HepG2 (cell line): ENCODE data around the gene ASTN2. TPM values are rescaled to one million over a fixed set of nuclear protein-coding genes. Genes with fewer than 3 reads are reported as not detected.

Experiments used
- ATAC-seq: fragments of 200-7000 bp; cut with Tn5 transposase; 3 replicates; pipeline ENCODE4 v1.9.1; 2020; ENCODE audit warnings: mild to moderate bottlenecking, moderate library complexity
- BruUV-seq: library from RNA; stranded (reverse); fragments of 400-500 nt; replicated peaks from 2 replicates; lab custom pipeline; 2021; lab: Mats Ljungman, UMichigan
- CTCF ChIA-PET: fragments of 300-600 bp; formaldehyde crosslinking; extraction: SDS; loops from one replicate; lab custom pipeline; 2021; ENCODE audit warnings: low total read pairs, inconsistent platforms, low intra/inter-chr PET ratio; lab: Yijun Ruan, JAX
- POLR2A ChIA-PET: fragments of 350-600 bp; sonication (Branson Sonifier 250); formaldehyde crosslinking; loops from one replicate; lab custom pipeline; 2020; ENCODE audit warnings: antibody characterized with exemption, inconsistent platforms; lab: Yijun Ruan, JAX
- DNase-seq: peaks from one replicate; pipeline ENCODE4 v3.0.0-alpha.2; 2015; ENCODE audit warnings: low spot score
- FAIRE-seq: peaks from 3 replicates; lab custom pipeline; 2011; peaks lifted over from hg19 to GRCh38; lab: Jason Lieb, UNC
- H2AFZ ChIP-seq: one replicate; pipeline ENCODE4 v1.6.1; 2011; ENCODE audit warnings: low read length, inconsistent platforms
- H3K27ac ChIP-seq: fragments of 300-600 bp; 3 replicates; pipeline ENCODE4 v1.8.0; 2011; ENCODE audit warnings: mixed run types, mild to moderate bottlenecking, mixed read lengths, low read length, inconsistent platforms; ENCODE audit not compliant: insufficient read depth; ENCODE audit errors: extremely low read length
- H3K27me3 ChIP-seq, 2 experiments: fragments of 200-600 bp in 1 of 2; 2 replicates in 1 of 2; 3 replicates in 1 of 2; pipeline versions ENCODE4 v1.6.0 to v1.8.0; 2011; ENCODE audit warnings: low read length in 2 of 2, mild to moderate bottlenecking in 2 of 2, moderate library complexity in 2 of 2, inconsistent platforms in 1 of 2; ENCODE audit not compliant: insufficient read depth in 2 of 2, control insufficient read depth in 1 of 2
- H3K36me3 ChIP-seq, 2 experiments: fragments of 200-600 bp in 1 of 2; replicated peaks in 1 of 2; 2 replicates in 1 of 2; 3 replicates in 1 of 2; pipeline versions ENCODE4 v1.5.1 to v1.8.0; 2011; ENCODE audit warnings: low read length in 2 of 2, inconsistent platforms in 1 of 2; ENCODE audit not compliant: insufficient read depth in 2 of 2, control insufficient read depth in 1 of 2
- H3K4me1 ChIP-seq: 2 replicates; pipeline ENCODE4 v1.5.1; 2012; ENCODE audit warnings: low read length, inconsistent platforms; ENCODE audit not compliant: insufficient read depth
- H3K4me2 ChIP-seq: 2 replicates; pipeline ENCODE4 v1.6.0; 2011; ENCODE audit warnings: low read depth, low read length, inconsistent platforms
- H3K4me3 ChIP-seq, 3 experiments: fragments of 200-600 bp in 1 of 3; sonication (generic), shearing (Covaris generic) in 1 of 3; replicated peaks in 1 of 3; 2 replicates each; pipeline ENCODE4 v1.5.1; 2011 to 2016; ENCODE audit warnings: low read length in 3 of 3, inconsistent platforms in 2 of 3, low read depth in 2 of 3, mild to moderate bottlenecking in 2 of 3, control low read depth in 1 of 3, mixed read lengths in 1 of 3; ENCODE audit not compliant: insufficient read depth in 1 of 3
- H3K79me2 ChIP-seq: one replicate; pipeline ENCODE4 v1.6.1; 2011; ENCODE audit warnings: low read length, inconsistent platforms; ENCODE audit not compliant: insufficient read depth
- H3K9ac ChIP-seq: 2 replicates; pipeline ENCODE4 v1.6.0; 2011; ENCODE audit warnings: mild to moderate bottlenecking, low read depth, low read length, inconsistent platforms; ENCODE audit not compliant: insufficient read depth
- H3K9me3 ChIP-seq: 2 replicates; pipeline ENCODE4 v1.5.1; 2012; ENCODE audit warnings: mild to moderate bottlenecking, low read length
- H4K20me1 ChIP-seq: 2 replicates; pipeline ENCODE4 v1.6.0; 2011; ENCODE audit warnings: inconsistent platforms, mild to moderate bottlenecking, low read length, moderate library complexity; ENCODE audit not compliant: insufficient read depth
- BATF2 ChIP-seq: sonication (generic); formaldehyde crosslinking; IDR thresholded peaks from 2 replicates; pipeline ENCODE4 v1.8.0; 2022; ENCODE audit warnings: mild to moderate bottlenecking, missing genetic modification reagents, moderate library complexity
- ETV6 ChIP-seq: sonication (generic); formaldehyde crosslinking; conservative IDR thresholded peaks from 2 replicates; pipeline ENCODE4 v1.4.0; 2020; ENCODE audit warnings: missing genetic modification reagents
- GMEB2 ChIP-seq: IDR thresholded peaks from 2 replicates; pipeline ENCODE4 v1.6.1; 2016; ENCODE audit warnings: missing biosample characterization, missing genetic modification reagents, low read depth
- HDAC6 ChIP-seq: fragments of 200-600 bp; sonication (generic); IDR thresholded peaks from 2 replicates; pipeline ENCODE4 v1.7.0; 2017; ENCODE audit warnings: mild to moderate bottlenecking, antibody characterized with exemption, low read length, low read depth
- PHF5A ChIP-seq: IDR thresholded peaks from one replicate; pipeline ENCODE4 v1.6.1; 2018; ENCODE audit warnings: low read depth, missing genetic modification reagents; ENCODE audit not compliant: unreplicated experiment
- SATB2 ChIP-seq: sonication (generic); formaldehyde crosslinking; IDR thresholded peaks from 2 replicates; pipeline ENCODE4 v1.5.0; 2020; ENCODE audit warnings: missing genetic modification reagents
- TARDBP ChIP-seq: sonication (generic); formaldehyde crosslinking; IDR thresholded peaks from 2 replicates; pipeline ENCODE4 v1.8.0; 2022; ENCODE audit warnings: mild to moderate bottlenecking, missing genetic modification reagents
- TBX2 ChIP-seq: sonication (generic); formaldehyde crosslinking; IDR thresholded peaks from 2 replicates; pipeline ENCODE4 v1.5.0; 2020; ENCODE audit warnings: missing genetic modification reagents, mild to moderate bottlenecking, borderline replicate concordance
- ZBTB7A ChIP-seq: sonication (generic); formaldehyde crosslinking; IDR thresholded peaks from 2 replicates; pipeline ENCODE4 v1.8.0; 2022; ENCODE audit warnings: mild to moderate bottlenecking, missing genetic modification reagents
- ZNF160 ChIP-seq: sonication (generic); formaldehyde crosslinking; IDR thresholded peaks from 2 replicates; pipeline ENCODE4 v1.8.0; 2022; ENCODE audit warnings: mild to moderate bottlenecking, inconsistent platforms, missing genetic modification reagents
- ZNF747 ChIP-seq: sonication (generic); formaldehyde crosslinking; IDR thresholded peaks from 2 replicates; pipeline ENCODE4 v1.8.1; 2023; ENCODE audit warnings: missing genetic modification reagents, mild to moderate bottlenecking, borderline replicate concordance
- WGBS: methylation state at CpG from one replicate; pipeline ENCODE4 v1.1.6; 2017; ENCODE audit warnings: low lambda C conversion rate; 5-methylcytosine and 5-hydroxymethylcytosine counted together
- in situ Hi-C: cut with HindIII; loops from 2 replicates; pipeline ENCODE4 v1.10.0; 2017; ENCODE audit warnings: low pct_unique_long_range_greater_than_20kb; ENCODE audit not compliant: extremely low pct_ligation_motif_present
- intact Hi-C: fragments of 100-400 bp; cut with micrococcal nuclease; formaldehyde crosslinking; loops from one replicate; pipeline ENCODE4 v1.10.0; 2022; ENCODE audit not compliant: unreplicated experiment
- polyA plus RNA-seq, 8 experiments: library from polyadenylated mRNA; depleted of rRNA in 3 of 8; stranded (reverse) in 7 of 8; unstranded in 1 of 8; fragments of >200 nt; fragmentation: Illumina TruSeq in 4 of 8; extraction: Trizol in 4 of 8; gene quantifications; 2 replicates each; pipeline versions ENCODE4 v1.2.1 to v1.2.3, GENCODE V29; 2011 to 2016; ENCODE audit warnings: low read depth in 4 of 8, missing spikeins in 1 of 8, mixed read lengths in 1 of 8; ENCODE audit not compliant: insufficient read depth in 1 of 8
- total RNA-seq, 5 experiments: library from RNA; depleted of rRNA; stranded (reverse); fragments of >200 nt; fragmentation: Illumina TruSeq; extraction: Trizol; gene quantifications; 2 replicates each; pipeline ENCODE4 v1.2.3, GENCODE V29; 2016; ENCODE audit warnings: low read depth in 1 of 5
- TF ChIP-seq, protein P1 (sequence below): sonication (generic); IDR thresholded peaks from 2 replicates; pipeline ENCODE4 v1.6.1; 2016; ENCODE audit warnings: low read depth, borderline replicate concordance
- TF ChIP-seq, protein P2 (sequence below): IDR thresholded peaks from 2 replicates; pipeline ENCODE4 v1.6.1; 2016; ENCODE audit warnings: missing compliant biosample characterization, missing genetic modification reagents, borderline replicate concordance

The ASTN2 gene
- total and polyA plus RNA-seq, 2 of the 13 experiments (the other 11 are each of a cell fraction or from before 2014, with no cell fraction given): 5.2 to 13.5 TPM

DNA sequence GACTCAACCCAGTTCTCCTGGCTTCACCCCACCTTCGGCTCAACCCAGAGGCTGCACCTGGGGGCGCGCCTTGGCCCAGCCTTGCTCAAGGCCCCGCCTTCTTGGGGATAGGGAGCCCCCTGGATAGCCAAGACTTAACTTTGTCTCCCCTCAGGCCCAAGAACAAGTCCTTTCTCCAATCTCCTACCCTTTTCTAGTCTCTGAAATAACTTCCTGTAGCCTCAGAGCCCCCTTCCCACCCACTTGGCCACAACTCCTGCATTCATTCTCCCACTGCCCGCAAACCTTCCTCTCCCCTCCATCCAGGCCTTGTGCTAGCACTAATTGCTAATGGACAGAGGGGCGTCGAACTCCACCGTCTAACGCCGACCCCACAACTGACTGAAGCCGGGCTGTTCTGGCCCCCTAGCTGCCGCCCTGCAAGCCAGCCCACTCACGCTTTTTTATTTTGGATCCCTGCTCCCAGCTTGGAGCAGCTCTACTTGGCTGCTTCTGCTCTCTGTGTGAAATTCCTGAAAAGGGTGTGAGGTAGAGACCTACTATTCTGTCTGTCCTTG lies 579 bp upstream of the ASTN2 start:
- CTCF ChIA-PET: no interaction called here
- FAIRE-seq (no peak), ATAC-seq (no peak), DNase-seq (no peak)
- no peaks in the 10 kb centered on the region for H3K9me3 ChIP-seq
- no peak overlapping the region for H2AFZ ChIP-seq
- H3K4me2 ChIP-seq: no peak overlapping the region
- 28% methylated on average over 13 of the region's 13 CpGs for WGBS
- BruUV-seq: no TSS peak
- peaks cover 4 to 36% of the 10 kb centered on the region in 2 experiments; a peak in 4 of 5 replicates for H3K27me3 ChIP-seq
- no peaks in the 10 kb centered on the region for H3K4me1 ChIP-seq
- intact Hi-C loops (no loop called here), in situ Hi-C loops (loop anchor here (25.0 kb wide), 1 partner anchor 678 kb away; no protein-coding TSS in a partner anchor)
- no peak overlapping the region for H3K27ac ChIP-seq
- no peaks in the 10 kb centered on the region for H3K36me3 ChIP-seq
- H3K4me3 ChIP-seq: no peak overlapping the region
- POLR2A ChIA-PET: no interaction called here
- no peaks in the 10 kb centered on the region for H3K79me2 ChIP-seq
- TF ChIP-seq ZNF747 (no peak), TARDBP (CRISPR knock-in tag) (no peak), ZBTB7A (CRISPR knock-in tag) (no peak), BATF2 (CRISPR knock-in tag) (no peak), ZNF160 (no peak), PHF5A (CRISPR knock-in tag) (no peak), GMEB2 (no peak), TBX2 (CRISPR knock-in tag) (no peak), HDAC6 (no peak), ETV6 (CRISPR knock-in tag) (no peak), SATB2 (CRISPR knock-in tag) (no peak)
- TF ChIP-seq, protein P1, sequence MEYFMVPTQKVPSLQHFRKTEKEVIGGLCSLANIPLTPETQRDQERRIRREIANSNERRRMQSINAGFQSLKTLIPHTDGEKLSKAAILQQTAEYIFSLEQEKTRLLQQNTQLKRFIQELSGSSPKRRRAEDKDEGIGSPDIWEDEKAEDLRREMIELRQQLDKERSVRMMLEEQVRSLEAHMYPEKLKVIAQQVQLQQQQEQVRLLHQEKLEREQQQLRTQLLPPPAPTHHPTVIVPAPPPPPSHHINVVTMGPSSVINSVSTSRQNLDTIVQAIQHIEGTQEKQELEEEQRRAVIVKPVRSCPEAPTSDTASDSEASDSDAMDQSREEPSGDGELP: no peak
- TF ChIP-seq, protein P2, sequence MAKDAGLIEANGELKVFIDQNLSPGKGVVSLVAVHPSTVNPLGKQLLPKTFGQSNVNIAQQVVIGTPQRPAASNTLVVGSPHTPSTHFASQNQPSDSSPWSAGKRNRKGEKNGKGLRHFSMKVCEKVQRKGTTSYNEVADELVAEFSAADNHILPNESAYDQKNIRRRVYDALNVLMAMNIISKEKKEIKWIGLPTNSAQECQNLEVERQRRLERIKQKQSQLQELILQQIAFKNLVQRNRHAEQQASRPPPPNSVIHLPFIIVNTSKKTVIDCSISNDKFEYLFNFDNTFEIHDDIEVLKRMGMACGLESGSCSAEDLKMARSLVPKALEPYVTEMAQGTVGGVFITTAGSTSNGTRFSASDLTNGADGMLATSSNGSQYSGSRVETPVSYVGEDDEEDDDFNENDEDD (CRISPR knock-in tag): no peak
- H3K9ac ChIP-seq: no peak overlapping the region
- no peaks in the 10 kb centered on the region for H4K20me1 ChIP-seq
